NCI-H1417 (cell line): Measurements from ENCODE around the gene AGMO.

ENCODE experiments used
- DNase-seq, 3 experiments: peaks; one replicate each; lab custom pipeline; 2025; lab: John Stamatoyannopoulos, UW

The AGMO gene

DNA sequence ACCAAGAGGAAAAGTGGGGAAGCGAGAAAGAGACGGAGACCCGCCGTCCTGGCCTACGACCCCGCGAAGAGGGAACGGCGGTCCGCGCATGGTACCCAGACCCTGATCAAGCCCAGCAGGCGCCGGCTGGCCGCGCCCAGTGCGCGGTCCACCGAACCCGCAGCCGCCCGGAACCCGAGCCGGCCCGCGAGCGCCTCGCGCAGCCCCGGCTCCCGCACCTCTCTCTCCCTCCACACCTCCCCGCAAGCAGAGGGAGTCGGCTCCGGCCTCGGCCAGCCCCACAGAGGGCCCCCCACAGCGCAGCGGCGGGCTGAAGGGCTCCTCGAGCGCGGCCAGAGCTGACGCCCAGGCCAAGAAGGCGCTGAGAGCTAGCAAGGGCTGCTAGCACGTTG lies 164.7 kb downstream of the AGMO start:
- no peak for DNase-seq

DNA sequence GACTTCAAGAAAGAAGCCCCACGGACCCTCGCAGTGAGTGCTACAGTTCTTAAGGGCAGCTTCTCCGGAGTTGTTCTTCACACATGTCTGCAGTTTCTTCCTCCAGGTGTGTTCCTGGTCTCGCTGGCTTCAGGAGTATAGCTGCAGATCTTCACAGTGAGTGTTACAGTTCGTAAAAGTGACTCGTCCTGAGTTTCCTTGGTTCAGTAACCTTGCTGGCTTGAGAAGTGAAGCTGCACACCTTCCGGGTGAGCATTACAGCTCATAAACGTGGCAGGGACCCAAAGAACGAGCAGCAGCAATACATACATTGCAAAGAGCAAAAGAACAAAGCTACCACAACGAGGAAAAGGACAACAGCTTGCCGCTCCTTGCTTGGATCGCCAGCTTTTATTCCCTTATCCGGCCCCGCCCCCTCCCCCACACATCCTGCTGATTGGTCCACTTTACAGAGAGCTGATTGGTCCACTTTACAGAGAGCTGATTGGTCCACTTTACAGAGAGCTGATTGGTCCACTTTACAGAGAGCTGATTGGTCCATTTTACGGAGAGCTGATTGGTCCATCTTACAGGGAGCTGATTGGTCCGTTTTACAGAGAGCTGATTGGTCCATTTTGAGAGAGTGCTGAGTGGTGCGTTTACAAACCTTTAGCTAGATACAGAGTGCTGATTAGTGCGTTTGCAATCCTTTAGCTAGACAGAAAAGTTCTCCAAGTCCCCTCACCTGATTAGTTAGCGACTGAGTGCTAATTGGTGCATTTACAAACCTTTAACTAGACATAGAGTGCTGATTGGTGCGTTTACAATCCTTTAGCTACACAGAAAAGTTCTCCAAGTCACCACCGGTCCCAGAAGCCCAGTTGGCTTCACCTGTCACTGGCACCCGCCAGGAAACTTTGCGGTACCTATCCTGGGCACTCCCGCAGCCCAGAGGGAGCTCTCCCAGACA lies 165.3 kb downstream of the AGMO start:
- no peak for DNase-seq

DNA sequence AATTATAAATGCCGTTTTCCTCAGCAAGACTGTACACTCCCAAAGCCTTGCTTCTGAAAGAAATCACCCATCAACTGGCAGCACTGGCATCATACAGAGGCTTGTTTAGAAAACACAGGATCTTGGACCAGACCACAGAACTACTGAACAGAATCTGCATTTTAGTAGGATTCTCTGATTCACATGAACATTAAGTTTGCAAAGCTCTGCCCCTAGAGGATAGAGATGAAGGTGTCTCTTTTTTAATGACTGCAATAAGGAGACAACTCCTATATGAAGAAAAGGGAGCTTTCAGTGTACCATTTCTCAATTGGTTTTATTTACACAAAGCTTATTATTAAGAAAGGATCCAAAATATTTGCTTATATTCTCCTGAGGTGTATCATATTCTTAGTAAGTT lies 172.7 kb downstream of the AGMO start:
- no peak for DNase-seq

DNA sequence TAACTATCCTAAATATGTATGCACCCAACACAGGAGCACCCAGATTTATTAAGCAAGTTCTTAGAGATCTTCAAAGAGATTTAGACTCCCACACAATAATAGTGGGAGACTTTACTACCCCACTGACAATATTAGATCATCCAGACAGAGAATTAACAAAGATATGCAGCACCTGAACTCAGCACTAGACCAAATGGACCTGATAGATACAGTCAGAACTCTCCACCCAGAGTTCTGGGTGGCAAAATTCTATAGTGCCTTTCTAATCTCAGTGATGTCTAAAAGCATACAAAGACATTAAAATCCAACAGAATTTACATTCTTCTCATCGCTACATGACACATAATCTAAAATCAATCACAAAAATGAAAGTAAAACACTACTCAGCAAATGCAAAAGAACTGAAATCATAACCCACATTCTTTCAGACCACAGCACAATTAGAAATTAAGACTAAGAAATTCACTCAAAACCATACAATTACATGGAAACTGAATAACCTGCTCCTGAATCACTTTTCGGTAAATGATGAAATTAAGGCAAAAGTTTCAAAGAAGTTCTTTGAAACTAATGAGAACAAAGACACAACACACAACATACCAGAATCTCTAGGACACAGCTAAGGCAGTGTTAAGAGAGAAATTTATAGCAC lies 183.2 kb downstream of the AGMO start:
- no peak for DNase-seq

DNA sequence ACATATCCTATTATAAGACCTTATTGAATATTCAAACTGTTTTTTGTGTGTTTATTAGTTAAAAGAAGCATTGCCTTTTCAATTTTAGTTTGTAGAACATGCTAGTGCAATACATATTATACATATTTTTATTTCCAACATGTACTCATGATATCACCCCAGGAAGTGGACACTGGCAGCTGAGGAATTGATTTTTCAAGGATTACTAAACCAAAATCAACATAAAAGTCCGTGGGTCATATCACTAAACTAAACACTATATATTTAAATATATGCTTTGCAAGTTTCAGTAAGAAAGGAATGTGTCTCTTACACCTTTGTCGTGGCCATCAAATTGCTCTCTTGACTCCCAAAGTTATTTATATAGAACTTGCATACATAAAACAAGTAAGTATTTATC lies 185.2 kb downstream of the AGMO start:
- DNase-seq = no peak

DNA sequence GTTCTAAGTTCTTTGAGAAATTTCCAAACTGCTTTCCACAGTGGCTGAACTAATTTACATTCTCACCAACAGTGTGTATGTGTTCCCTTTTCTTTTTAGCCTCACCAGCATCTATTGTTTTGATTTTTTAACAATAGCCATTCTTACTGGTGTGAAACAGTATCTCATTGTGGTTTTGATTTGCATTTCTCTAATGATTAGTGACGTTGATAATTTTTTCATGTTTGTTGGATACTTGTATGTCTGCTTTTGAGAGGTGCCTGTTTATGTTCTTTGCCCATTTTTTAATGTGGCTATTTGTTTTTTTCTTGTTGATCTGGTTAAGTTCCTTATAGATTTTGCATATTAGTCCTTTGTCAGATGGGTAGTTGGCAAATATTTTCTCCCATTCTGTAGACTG lies 191.4 kb downstream of the AGMO start:
- DNase-seq = no peak

DNA sequence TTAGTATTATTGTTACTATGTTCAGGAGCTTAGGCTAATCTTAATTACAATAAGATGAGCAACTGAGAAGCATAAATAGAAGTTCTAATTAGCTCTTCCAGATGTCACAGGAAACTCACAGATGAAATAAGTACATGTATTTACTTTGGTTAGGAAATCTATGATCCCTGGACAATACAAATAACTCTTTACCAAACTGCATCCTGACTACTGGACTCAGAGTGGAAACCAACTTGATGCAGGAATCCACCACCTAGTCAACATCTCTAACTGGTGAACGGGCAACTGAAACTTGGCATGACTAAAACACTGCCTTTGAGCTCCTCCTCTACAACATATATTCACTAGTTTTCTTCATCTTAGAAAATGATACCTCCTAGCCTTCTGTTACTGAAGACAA lies 193.2 kb downstream of the AGMO start:
- DNase-seq = peak in 1 of 3 experiments; percentile 13

DNA sequence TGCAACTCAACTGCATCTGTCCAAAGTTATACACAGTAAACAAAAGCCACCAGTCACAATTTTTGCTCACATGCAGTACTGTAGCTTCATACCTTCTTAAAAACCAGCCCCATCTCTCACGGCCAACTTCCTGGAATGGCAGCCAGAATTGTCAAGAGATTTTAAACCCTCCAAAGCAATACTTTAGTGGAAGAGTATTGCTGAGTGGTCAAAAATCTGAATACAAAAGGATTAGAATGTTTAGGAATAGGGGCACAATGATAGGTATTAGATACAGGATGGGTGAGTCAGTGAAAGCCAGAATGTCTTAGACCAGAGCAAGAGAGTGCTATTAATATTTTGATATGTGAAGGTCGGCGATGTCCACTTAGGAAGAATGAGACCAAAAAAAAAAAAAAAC lies 193.9 kb downstream of the AGMO start:
- no peak for DNase-seq

DNA sequence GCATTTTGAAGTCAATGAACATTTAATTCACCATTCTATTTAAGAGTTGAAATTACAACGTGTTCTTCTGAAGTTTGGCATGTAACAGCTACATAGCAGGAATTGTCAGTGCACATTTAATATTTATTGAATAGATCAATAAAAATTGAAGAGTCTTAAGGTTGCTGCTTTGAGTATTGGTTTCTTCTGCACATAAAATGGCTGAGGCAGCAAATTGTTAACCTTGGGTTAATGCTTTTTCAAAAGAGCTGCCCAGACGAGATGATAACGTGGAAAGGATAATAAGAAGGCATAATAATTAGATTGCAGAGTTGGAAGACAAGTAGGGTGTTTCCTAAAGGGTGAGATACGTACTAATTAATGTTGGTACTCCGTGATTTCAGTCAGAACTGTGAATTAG lies 203.7 kb downstream of the AGMO start:
- DNase-seq = no peak

DNA sequence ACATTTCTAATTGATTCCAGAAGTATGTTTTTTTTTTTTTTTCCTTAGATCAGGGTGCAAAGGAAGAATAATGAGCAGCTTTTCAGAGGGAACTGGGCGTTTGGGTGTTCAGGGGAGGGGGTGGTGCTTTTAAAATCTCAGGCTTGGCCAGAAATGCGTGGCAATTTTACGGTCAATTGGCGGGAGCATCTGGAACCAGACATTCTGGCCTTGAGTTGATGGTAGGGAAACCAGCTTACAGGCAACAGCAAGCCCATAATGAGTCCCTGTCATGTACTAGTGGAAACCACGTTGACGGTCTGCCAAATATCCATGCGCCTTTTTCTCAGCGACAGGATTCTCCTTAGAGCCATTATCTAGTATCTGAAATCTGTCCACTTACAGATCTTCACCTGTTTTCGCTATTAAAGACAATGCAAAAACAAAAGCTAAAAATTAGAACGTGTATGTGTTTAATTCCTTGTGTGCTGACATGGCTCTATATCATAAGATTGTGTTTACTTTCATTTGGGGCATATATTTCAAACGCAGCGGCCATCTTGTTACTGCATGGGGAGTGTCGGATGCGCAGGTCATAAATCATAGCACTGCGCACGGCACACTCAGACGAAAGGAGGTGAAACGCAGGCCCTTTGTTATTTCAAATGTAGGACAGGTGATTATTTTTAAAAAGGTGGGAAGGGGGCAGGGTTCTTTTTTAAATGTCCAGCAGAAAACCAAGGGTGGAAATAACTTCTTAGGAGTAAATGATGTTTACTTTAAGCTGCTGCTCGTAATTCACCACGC lies 209.2 kb downstream of the AGMO start:
- DNase-seq = peak in 1 of 3 experiments; percentile 55

DNA sequence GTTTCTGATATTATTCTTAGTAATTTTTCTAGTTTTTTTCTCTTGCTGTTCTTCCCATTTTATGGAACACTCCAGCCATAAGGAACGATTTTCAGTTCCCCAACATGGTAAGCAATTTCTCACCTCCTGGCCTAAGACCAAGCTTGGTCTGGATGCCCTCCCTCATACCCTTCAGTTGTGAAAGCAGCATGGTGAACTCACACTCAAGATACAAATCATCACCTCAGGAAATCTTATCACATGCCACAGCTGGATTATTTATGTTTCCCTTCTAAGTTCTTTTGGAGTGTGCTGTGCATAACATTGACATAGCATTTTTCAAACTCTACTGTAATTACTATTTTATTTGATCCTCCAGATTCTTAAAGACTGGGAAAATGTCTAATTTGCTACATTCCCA lies 216.6 kb downstream of the AGMO start:
- no peak for DNase-seq

DNA sequence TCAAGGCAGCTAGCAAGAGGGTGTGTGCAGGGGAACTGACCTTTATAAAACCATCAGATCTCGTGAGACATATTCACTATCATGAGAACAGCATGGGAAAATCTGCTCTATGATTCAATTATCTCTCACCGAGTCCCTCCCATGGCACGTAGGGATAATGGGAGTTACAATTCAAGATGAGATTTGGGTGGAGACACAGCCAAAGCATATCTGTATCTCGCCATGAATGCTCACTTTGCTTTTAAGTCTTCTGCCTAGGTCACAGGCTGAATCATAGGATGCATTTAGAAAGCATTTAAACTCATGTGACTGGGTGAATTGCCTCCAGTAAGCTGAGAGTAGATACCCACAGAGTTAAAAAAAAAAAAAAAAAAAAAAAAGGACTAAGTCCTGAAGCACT lies 220.0 kb downstream of the AGMO start:
- no peak for DNase-seq

DNA sequence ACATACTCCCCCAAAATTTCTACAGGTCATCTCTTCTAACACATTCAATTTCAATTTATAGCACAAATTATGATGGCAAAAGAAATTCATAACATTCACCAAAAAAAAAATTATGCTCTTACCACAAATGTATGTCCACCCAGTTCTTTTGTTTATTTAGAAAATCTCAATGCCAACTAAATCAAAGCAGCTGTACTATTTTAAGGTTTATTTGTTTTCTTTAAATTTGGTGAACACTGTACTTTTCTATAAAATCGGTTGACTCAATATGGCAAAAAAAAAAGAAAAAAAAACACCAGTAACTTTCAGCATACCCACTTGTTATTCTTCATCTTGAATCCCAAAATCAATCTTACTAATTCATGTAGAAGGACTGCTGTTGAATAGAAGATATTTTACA lies 225.7 kb downstream of the AGMO start:
- DNase-seq = no peak

DNA sequence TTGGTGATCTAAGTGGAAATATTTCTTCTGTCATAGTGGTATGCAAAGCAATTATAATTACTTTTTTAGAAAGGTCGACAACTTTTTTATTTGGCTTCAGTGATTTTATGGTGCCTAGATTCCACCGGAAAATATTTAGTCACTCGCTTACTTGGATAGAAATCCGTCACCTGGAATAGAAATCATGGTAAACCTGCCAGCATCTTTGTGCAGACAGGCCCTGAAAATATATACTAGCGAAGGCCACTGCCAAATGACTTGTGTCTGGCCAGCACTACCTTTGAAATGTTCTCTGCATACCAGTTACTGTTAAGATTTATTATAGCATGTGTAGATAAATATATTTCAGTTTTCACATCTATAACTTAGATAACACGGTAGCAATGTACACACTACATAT lies 226.4 kb downstream of the AGMO start:
- no peak for DNase-seq

DNA sequence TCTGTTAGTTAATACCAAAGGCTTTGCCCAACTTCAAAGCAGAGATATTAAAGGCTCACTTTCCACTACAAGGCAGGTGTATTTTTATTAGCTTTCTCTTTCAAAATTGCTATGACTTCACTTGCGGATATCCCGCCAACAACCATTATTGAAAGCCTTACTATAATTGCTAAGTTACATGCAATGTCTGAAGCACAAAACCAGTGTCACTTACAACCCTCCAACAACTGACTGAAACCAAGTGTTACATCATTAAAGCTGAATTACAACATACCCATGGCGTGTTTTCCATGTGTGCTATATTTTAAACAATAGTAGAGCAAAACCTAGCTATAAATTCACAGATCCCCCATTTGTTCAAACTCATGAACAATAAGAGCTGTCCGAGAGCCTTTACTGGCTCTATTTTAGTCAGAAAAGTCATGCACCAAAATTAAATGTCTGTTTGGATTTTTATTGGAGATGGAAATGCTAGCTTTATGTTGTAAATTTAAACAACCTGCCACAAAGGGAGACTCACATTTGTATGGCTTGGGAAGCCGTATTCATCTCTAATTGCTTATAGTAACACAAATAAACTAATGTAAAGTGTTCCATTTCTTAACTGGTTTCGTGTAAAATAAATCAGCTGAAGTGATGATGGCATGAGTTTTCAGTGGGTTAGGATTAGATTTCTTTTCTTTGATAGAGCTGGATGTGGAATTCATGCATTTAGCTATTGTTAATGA lies 227.1 kb downstream of the AGMO start:
- peak in 2 of 3 experiments; percentile 19 to 71 for DNase-seq

DNA sequence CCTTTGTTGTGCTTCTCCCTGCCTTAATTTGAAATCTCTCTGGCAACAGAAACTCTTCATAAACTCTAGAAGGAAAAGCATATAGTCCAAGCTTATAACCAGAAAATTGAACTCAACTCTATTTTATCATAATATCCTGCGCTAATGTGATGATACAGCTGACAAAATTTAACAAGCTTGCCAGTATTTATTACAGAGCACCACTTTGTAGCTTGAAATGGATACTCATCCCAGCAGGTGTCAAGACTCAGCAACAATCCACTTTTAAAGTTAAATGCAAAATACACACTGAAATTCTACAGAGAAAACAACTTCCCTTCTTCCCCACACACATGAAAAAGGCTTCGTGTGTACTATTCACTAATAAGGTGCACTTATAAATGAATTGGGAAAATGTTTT lies 228.9 kb downstream of the AGMO start:
- peak; percentile 46 to 92 (median 58) for DNase-seq

DNA sequence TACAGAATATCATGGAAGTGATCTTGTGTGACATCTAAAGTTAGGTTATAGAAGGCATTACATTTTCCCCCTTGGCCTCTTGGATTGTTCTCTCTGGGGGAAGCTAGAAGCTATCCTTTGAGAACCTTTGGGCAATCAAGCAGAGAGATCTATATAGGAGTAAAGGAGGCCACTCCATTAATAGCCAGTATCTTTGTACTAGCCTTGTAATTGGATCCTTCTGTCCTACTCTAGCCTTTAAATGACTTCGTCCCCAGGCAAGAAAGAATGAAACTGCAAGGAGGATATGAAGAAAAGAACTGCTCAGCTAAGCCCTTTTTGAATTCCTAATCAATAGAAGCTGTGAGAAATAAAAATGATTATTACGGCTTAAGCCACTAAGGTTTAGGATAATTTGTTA lies 230.9 kb downstream of the AGMO start:
- peak in 1 of 3 experiments; percentile 17 for DNase-seq

DNA sequence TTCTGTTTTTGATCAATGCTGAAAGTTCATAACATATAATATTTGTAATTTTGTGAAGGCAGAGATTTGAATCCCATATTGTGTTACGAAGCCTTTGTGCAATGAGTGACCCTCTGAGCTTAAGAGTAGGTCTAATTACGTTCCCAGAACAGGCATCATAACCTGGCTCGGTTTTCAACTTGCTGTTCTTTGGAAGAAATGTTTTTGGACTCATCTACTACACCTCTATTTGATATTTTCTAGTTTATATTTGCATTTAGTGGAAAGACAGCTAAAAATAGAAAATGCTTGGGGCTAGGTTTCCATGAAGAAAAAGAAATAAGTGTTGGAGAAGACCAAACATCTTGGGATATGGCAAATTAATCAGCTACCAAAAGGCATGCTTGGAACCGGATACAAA lies 234.8 kb downstream of the AGMO start:
- peak in 1 of 3 experiments; percentile 13 for DNase-seq

DNA sequence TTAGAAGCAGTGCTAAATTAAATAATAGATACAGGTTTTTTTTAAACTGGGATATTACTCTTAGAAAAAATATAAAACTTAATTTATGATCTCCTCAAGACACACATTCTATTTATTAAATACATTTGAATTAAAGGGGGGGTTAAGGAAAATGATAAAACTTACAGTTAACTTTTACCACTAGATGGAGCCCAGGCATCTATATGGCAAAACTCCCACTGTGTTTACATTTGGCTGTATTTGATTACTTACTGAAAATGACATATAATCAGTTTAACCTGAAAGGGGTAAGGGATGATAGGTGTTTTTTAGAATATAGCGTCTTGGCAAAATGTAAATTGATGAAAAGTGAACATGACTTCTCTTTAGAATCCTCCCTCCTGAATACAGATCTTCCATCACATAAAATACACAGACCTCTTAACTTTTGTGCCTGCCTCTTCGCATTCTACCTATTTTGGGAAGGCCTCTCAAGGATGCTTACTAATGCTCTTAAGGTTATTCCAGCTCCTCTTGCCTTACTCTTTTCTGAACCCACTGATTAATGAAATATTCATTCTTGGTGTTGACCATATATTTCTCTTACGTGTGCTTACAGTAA lies 235.7 kb downstream of the AGMO start:
- peak; percentile 29 to 77 (median 32) for DNase-seq

DNA sequence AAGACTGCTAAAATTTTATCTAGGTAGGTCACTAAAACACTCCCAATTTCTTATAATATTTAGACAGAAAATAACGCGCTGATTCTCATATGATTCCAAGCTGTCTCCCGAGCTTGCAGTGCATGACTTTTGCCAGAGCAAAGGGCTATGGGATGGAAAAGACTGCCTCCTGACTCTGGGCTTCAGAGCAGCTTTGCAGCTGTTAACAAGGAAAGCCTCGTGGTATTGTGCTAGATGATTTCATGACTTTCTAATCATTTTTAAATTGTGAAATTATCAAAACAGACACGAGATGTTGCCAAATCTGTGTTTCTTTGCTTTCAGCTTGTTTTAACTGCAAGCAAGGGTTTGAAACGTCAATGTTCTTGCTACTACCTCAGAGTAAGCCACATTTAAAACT lies 238.3 kb downstream of the AGMO start:
- DNase-seq = peak in 1 of 3 experiments; percentile 25

DNA sequence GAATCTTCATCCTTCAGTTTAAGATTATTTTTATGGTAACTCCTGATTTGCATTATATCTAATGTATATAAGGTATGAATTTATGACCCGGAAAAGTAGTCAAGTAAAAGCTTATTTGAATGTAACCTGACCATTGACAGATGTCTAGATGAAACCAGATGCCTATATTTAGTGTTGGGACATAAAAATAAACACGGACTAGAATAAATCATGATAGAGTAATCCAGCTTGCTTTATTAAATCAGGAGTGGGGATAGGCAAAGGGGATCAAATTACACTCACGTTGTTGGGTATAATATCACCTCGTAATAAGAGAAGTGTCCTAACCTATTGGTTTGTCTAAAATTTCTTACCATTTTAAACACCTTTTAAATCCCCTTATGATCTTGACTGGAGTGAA lies 244.6 kb downstream of the AGMO start:
- peak in 1 of 3 experiments; percentile 44 for DNase-seq
